HG03280 (cell line): Measurements from ENCODE around the gene BAIAP3.
A peak's percentile ranks its signal among the peaks of the same experiment; 100 is the strongest.

Experiments
- ATAC-seq: cut with Tn5 transposase; IDR thresholded peaks from one replicate; pipeline ENCODE4 v1.9.1; 2021; ENCODE audit warnings: mild to moderate bottlenecking, moderate library complexity; ENCODE audit not compliant: unreplicated experiment

BAIAP3 gene

GRCh38 chr16:1344499-1344898 lies 11.1 kb downstream of the BAIAP3 start:
- no peak for ATAC-seq

GRCh38 chr16:1345087-1345486 lies 11.6 kb downstream of the BAIAP3 start:
- ATAC-seq, result no peak

GRCh38 chr16:1345651-1346421 lies 12.4 kb downstream of the BAIAP3 start:
- ATAC-seq, result no peak

- no peak for ATAC-seq
These were observed 13.2 kb downstream of the BAIAP3 start for GRCh38 chr16:1346422-1347285.

GRCh38 chr16:1347286-1347855 lies 13.9 kb downstream of the BAIAP3 start:
- no peak for ATAC-seq

- no peak for ATAC-seq
These were observed 14.5 kb downstream of the BAIAP3 start for GRCh38 chr16:1347962-1348361.

GRCh38 chr16:1348441-1348840 lies 15.0 kb downstream of the BAIAP3 start:
- ATAC-seq, result no peak

GRCh38 chr16:1348926-1349325 lies 15.5 kb downstream of the BAIAP3 start:
- ATAC-seq, result no peak

- no peak for ATAC-seq
These were observed 15.9 kb downstream of the BAIAP3 start for GRCh38 chr16:1349351-1349750.

GRCh38 chr16:1349951-1350350 lies 16.5 kb downstream of the BAIAP3 start:
- ATAC-seq, result no peak

GRCh38 chr16:1350691-1351090 lies 17.2 kb downstream of the BAIAP3 start:
- ATAC-seq, result no peak

- peak; percentile 19 for ATAC-seq
These were observed 17.8 kb downstream of the BAIAP3 start for GRCh38 chr16:1351215-1351581.

- ATAC-seq, result peak; percentile 75
These were observed 18.3 kb downstream of the BAIAP3 start, which contains the start of the genes GNPTG and TSR3 for GRCh38 chr16:1351582-1352362. TSS of gene GNPTG (plus strand) at chr16:1351931. CDS start at chr16:1351966, 35 bp downstream. TSS of gene TSR3 (minus strand) at chr16:1351878. CDS start at chr16:1351804, 74 bp downstream.

- no peak for ATAC-seq
These were observed 21.5 kb downstream of the BAIAP3 start for GRCh38 chr16:1354815-1355540.

GRCh38 chr16:1355591-1355990 lies 22.1 kb downstream of the BAIAP3 start:
- ATAC-seq, result no peak

GRCh38 chr16:1356061-1356900 lies 22.8 kb downstream of the BAIAP3 start:
- no peak for ATAC-seq

GRCh38 chr16:1357906-1358566 lies 24.6 kb downstream of the BAIAP3 start:
- ATAC-seq, result no peak

GRCh38 chr16:1361685-1362360 lies 28.4 kb downstream of the BAIAP3 start:
- no peak for ATAC-seq
